Pons (tissue), 1 donor: Measurements from ENCODE around the gene MAP6D1.
"Not testable (repeated sequence)": the region's sequence is repeated elsewhere in the genome, so short reads cannot be mapped to it uniquely, and the experiment has no call there.

Experiments used
- DNase-seq: peaks from one replicate; pipeline ENCODE4 v3.0.0-alpha.2; 2016; ENCODE audit warnings: low spot score

Gene MAP6D1

GRCh38 chr3:183799461-183799860 lies 25.9 kb downstream of the MAP6D1 start:
- DNase-seq = no peak

- DNase-seq = no peak
Measured at GRCh38 chr3:183797996-183798395, 27.4 kb downstream of the MAP6D1 start.

GRCh38 chr3:183796372-183796771 lies 29.0 kb downstream of the MAP6D1 start:
- no peak for DNase-seq

DNA sequence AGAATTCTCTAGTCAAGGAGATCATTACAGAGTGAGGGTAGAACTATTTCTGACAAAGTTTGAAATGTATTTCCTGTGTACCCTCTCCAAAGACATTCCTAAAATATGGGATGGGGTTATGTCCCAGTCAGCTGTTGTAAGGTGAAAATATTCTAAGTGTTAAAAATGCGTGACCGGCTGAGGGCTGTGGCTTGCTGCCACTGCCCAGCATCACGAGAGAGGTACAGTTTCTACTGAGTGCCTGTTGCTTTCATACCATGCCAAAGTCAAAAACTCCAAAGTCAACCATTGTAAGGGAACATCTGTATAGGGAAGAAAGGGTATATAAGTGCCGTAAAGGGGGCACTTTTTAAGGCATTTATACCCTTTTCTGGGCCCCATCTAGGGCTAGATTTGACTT lies 30.9 kb downstream of the MAP6D1 start:
- no peak for DNase-seq

GRCh38 chr3:183792976-183793375 lies 32.4 kb downstream of the MAP6D1 start:
- DNase-seq = no peak

DNA sequence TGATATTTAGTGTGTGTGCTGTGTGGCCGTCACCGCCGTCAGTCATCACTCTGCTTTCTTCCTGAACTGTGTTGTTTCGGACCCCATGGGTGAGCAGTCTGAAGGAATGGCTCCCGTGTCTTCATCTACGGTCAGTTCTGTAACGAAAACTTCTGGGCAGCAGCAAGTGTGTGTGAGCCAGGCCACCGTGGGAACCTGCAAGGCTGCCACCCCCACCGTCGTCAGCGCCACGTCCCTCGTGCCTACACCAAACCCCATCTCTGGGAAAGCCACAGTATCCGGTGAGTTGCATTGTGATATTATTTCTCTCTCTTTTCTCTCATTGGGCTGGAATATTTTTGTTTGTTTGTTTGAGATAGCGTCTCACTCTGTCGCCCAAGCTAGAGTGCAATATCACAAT lies 34.7 kb downstream of the MAP6D1 start:
- DNase-seq = no peak

DNA sequence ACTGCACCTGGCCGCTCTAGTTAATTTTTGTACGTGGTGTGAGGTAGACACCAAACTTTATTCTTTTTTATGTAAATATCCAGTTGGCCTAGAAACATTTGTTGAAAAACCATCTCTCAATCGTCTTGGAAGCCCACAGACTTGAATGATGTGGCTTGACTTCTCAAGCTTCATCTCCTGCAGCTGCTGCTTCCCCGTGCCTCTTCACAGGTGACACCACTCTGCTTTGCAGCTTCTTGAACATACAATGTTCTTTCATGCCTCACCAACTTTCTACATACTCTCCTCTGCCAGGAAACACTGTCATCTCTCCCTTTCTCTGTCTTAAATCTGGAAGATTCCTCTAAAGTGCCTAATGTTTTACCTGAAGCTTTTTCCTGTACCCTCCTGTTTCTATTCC lies 35.6 kb downstream of the MAP6D1 start:
- DNase-seq = no peak

DNA sequence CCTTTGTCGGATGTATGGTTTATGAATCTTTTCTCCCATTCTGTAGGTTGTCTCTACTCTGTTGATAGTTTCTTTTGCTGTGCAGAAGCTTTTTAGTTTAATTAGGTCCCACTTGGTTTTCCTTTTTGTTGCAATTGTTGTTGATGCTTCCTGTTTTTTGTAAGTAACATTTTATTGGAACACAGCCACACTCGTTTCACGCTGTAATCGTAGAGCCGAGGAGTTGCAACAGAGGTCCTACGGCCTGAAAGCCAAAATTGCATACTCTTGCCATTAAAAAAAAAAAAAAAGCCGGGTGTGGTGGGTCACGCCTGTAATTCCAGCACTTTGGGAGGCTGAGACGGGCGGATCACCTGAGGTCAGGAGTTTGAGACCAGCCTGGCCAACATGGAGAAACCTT lies 40.9 kb downstream of the MAP6D1 start:
- DNase-seq = not testable (repeated sequence)

DNA sequence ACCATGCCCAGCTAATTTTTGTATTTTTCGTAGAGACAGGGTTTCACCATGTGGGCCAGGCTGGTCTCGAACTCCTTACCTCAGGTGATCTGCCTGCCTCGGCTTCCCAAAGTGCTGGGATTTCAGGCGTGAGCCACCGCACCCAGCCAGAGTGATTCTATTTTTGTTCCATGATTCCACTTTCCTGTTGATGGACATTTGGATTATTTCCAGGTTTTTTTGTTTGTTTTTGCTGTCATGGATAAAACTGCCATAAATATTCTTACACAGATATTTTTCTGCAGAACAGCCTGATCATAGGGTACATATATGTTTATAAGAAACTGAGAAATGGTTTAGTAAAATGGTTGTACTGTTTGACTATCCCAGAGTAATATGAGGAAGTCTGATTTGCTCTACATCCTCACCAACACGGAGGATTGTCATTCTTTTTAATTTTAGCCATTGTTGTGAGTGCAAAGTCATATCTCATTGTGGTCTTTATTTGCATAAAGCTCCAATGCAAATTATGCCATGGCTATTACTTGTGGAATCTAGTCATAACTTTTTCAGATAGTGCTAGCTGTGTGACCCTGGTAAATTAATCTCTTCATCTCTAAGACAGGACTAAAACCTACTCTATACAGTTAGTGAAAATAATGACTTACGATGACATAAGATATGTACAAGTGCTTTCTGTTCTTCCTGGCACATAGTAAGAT lies 42.7 kb downstream of the MAP6D1 start:
- DNase-seq = no peak

DNA sequence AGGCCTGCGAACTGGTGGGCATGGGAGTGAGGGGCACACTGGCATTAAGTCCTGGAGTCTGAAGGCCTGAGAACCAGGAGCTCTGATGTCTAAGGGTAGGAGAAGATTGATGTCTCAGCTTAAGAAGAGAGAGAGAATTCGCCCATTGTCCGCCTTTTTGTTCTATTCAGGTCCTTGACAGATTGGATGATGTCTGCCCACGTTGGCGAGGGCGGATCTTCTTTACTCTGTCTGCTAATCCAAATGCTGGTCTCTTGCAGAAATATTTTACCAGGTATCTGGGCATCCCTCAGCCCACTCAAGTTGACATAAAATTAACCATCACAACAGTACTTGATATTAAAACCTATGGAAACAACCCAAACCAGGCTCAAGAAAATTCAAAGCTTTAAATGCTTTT lies 44.1 kb downstream of the MAP6D1 start:
- DNase-seq = no peak

DNA sequence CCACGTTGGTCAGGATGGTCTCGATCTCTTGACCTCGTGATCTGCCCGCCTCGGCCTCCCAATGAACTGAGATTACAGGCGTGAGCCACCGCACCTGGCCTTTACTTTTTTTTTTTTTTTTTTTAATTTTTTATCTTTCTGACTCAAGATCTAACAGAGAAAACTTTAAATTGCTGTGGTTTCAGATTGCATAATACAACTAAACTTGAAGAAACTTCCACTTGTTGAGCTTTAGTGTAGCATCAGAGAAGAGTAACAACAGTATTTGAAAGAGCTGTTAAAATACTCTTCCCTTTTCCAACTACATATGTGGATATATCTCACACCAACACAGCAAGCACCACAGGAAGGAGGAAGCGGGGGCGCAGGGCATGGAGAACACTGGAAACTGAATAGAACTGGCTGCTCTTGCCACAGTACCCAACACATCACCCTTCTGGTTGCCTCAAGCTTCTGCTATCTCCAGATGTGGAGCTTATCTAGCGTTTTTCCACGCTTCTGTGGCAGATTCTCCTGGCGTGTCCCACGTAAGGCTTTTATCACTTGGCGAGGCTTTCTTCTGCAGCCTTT lies 45.4 kb downstream of the MAP6D1 start:
- DNase-seq = no peak

DNA sequence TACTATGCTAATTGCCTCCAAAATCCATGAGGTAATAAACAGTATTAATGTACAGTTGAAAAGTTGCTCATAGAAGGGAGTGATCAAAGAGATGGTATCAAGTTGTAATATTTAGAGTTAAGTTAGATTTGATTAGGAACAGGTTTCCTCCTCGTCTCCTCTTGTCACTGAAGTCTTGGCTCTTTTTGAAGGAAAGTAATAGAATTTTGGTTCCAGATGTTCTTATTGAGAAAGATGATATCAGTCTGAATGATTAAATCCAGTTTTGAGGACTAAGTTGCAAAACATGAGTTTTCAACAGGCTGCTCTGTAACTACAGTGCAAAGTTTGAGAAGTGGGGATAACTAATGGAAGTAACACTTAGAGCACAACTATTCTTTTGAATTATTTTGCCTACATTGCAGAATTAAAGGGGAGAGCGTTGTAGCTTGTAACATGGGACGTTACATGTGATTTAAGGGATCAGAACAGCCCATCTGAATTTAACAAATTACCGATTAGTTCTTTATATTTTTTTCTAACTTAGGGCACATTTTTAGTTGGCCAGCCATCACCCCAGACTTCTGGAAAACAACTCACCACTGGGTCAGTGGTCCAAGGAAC lies 48.3 kb downstream of the MAP6D1 start:
- DNase-seq = no peak

DNA sequence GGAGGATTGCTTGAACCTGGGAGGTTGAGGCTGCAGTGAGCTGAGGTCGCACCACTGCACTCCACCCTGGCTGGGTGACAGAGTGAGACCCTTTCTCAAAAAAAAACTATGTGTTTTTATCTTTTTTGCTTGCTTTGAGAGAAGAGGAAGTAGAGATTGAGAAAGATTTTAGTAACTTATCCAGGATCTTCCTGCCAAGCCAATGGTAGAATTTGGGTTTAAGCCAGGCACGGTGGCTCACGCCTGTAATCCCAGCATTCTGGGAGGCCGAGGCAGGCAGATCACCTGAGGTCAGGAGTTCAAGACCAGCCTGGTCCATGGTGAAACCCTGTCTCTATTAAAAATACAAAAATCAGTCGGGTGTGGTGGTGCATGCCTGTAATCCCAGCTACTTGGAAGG lies 48.9 kb downstream of the MAP6D1 start:
- not testable (repeated sequence) for DNase-seq

DNA sequence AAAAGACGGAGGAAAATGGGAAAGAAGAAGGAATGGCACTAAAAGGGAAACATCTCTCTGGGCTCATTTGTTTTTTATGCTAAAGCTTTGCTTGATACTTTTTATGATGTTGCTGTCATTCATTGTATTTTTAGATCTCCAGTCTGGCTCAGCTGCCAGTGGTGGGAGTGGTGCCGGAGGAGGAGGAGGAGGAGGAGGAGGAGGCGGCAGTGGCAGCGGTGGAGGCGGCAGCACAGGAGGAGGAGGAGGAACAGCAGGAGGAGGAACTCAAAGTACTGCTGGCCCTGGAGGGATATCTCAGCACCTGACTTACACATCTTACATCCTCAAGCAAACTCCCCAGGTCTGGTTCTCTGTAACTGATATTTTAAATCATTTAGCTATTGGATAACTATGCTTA lies 49.6 kb downstream of the MAP6D1 start:
- no peak for DNase-seq

- no peak for DNase-seq
Measured at GRCh38 chr3:183774631-183775030, 50.7 kb downstream of the MAP6D1 start.

DNA sequence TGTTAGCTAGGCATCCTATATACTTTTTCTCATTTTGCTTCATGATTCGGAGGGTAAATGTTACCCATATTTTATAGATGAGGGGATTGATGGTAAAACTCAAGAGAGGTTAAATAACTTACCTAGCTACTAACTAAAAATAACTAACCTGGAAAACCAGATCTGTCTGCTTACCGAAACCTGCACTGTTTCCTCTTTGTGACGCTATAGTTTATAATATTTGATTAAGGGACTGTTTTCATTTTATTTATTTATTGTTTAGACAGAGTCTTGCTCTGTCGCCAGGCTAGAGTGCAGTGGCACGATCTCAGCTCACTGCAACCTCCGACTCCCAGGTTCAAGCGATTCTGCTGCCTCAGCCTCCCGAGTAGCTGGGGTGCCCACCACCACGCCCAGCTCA lies 55.9 kb downstream of the MAP6D1 start:
- DNase-seq = no peak

GRCh38 chr3:183768114-183768513 lies 57.3 kb downstream of the MAP6D1 start:
- no peak for DNase-seq

- DNase-seq = peak; percentile 91
Measured at GRCh38 chr3:183766745-183767606, 58.4 kb downstream of the MAP6D1 start.

DNA sequence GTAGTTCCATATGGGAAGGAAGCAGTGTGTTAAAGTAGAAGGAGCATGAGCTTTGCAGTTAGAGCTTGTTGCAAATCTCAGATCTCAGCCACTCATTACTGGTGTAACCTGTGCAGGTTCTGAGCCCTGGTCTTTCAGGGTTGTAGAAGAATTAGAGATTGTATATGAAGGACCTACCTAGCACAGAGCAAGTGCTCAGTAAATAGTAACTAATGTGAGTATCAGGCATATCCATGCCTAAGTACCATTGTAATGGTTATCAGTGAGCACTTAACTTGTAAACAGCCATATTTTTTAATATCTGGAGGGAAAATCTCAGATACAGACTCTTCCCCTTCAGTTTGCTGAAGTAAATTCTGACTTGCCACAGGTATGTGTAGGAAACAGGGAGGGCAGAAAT lies 59.3 kb downstream of the MAP6D1 start:
- DNase-seq = no peak
